Measurements from ENCODE around the gene NPR3.
"Not testable (repeated sequence)": the region's sequence is repeated elsewhere in the genome, so short reads cannot be mapped to it uniquely, and the experiment has no call there.

The NPR3 gene

DNA sequence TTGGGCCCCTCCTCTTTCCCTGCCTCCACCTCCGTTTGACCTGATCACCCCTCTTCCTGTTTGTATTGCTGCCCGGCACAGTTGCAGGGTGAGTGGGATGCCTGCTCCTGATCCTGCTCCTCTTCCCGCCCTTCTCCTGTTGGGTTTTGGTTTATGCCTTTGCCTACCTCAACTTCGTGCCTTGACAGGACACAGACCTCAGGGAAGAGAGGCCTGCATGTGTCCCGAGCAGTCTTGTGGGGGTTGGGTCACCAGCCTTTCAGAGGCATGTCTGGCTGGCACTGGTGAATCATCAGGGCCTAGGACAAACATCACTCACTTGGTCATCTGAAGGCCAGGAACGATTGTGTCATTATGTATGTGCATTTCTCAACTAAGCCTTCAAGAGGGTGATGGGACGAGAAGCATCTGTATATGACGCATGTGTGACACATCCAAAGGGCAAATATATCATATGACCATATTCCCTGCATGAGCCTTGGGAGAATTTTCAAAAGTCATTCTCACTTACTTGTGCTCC lies 56.9 kb downstream of the NPR3 start:
- no peak for DNase-seq (ENCODE audit: low read depth in 2 of 2)

- no peak for DNase-seq (ENCODE audit: low read depth in 2 of 2)
Observed at GRCh38 chr5:32769711-32770110, 58.6 kb downstream of the NPR3 start.

DNA sequence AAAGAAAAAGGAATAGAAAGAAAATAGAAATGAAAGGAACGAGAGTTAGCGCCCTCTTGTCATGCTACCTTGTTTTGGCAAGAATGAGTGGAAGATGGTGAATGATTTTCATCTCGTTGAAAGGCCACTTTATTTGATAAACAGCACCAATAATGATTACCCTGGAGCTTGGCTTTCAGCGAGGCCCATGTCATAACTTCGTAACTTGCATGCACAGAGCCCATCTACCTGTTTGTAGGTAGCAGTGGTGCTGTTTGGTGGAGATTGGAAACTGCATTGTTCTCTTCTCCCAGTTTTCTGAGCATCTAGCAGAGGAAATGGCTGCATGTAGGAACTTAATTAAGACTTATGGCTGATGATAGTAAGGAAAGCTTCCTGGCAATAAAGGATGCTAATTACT lies 59.3 kb downstream of the NPR3 start:
- DNase-seq (ENCODE audit: low read depth in 2 of 2), result no peak

GRCh38 chr5:32771037-32771436 lies 59.9 kb downstream of the NPR3 start:
- DNase-seq (ENCODE audit: low read depth in 2 of 2), result no peak

DNA sequence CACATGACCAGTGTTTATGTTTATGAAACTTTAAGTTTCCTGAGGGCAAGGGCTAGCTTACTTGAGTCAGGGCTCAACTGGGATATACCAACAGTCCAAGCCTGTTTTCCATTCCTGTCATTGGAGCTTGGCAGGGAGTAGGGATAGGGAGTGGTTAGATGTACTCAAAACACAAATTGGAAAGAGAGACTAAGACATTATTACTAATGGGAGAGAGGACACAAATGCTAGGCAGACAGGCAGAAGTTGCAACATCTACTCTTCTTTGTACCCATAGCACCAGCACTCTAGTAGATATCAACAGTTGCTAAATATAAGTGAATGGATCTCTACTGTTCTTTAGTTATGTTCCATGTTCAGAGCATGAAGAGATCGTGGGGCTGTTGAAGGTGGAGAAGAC lies 62.8 kb downstream of the NPR3 start:
- no peak for DNase-seq (ENCODE audit: low read depth in 2 of 2)

DNA sequence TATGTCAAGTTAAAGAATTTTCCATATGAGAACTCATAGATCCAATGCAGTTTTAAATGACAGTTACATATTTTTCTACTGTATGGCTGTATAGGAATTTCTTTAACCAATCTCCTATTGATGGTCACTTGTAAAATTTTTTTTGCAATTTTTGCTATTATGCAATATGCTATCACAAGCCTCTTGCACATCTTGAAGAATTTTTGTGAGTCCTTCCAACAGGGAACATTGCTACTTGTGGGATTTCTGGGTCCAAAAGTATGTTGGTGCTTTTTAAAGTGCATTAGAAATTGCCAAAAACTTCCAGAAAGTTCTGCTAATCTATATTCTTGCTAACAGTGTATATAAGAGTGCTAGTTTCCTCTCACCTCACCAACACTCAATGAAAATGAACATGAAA lies 65.1 kb downstream of the NPR3 start:
- DNase-seq (ENCODE audit: low read depth in 2 of 2), result no peak

DNA sequence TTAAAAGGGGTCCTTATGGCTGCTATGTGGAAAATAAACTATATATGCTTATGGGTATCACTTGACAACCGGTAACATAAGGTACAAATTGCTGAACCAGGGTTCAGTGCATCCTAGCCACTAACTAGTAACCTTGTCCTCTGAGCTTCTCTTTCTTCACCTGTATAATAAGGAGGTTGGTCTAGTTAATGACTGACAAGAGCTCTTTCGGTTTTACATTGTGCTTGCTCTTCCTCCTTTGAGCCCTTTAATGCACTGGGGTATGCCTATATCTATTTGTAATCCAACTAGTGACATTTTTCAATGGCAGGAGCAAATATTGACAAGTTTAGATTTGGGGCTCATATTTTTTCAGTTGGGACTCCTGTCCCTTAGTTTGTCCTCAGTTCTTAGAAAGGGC lies 66.1 kb downstream of the NPR3 start:
- DNase-seq (ENCODE audit: low read depth in 2 of 2), result no peak

- DNase-seq (ENCODE audit: low read depth in 2 of 2), result no peak
Observed at GRCh38 chr5:32777733-32778132, 66.6 kb downstream of the NPR3 start.

DNA sequence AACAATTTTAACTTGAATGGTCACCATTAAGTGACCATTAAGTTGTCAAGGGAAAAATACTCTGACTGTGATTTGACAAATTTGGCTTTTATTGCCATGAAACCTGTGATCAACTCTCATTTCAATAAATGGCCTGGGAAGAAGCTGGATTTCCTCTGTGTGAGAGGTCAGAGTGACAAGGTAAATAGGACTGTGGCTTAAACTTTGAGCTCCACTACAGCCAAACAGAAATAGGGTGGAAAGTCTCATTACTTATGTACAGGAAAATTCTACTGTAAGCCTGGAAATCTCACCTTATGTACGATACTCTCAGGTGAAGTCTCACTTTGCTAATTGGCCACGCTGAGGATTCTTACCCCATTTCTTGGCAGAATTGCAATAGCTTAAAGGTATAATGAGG lies 67.3 kb downstream of the NPR3 start:
- DNase-seq (ENCODE audit: low read depth in 2 of 2), result no peak

GRCh38 chr5:32779754-32780415 lies 68.8 kb downstream of the NPR3 start:
- no peak for DNase-seq (ENCODE audit: low read depth in 2 of 2)

DNA sequence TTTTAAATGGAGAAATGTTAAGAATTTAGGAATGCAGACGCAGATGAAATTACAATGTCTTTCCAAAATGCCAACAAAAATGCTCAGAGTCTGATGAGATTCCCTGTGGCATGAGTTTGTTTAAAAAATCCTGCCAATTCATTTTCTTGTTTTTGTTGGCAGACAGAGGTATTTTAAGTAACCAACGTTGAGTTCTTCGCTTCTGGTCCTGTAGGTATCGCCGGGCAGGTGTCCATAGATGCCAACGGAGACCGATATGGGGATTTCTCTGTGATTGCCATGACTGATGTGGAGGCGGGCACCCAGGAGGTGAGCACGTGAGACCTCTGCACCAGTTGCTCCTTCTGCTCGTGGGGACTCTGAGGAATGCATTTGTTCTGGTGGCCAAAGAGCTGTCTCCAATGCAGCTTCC lies 69.4 kb downstream of the NPR3 start:
- no peak for DNase-seq (ENCODE audit: low read depth in 2 of 2)

DNA sequence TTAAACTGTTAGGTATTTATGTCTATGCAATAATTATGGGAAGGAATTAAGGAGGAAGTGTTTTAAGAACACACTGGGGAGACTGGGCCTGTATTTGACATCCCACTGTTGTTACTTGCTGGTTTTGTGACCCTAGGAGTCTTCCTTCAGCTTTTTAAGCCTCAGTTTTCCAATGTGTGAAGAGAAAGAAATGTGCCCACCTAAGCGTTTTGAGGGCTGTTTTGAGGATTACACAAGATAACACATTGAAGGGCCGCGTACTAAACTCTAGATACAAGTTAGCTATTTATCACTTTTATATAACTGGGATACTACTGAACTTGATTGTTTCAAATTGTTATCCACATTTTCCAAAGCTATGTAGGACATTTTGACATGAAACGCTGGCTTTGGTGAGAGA lies 72.5 kb downstream of the NPR3 start:
- no peak for DNase-seq (ENCODE audit: low read depth in 2 of 2)

DNA sequence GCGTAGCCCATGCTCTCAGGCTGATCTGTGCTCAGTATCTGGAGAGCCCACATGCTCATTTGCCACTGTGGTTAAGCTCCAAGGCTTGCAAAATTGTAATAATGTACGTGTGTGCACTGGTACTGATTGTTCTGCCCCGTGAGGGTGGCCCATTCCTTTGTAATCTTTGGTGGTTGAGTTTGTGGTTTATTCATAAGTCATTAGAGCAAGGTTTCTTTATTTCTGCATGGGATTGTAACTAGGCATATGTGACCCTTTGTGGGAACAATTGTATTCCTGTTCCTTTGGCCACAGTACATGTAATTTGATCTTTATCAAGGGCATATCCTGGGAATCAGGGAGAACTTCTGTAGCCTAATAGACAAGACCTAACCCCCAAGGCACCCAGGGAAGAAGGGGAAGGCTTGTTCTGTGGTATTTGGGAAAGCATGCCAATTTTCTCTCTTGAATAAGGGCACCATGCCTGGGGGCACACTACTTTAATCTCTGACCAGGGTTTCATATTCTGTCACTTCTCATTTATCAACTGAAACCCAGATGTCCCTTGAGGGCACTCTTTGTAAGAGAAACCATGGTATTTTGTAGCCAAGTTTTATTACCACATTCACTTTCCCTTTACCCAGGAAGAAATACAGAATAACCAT lies 74.6 kb downstream of the NPR3 start:
- no peak for DNase-seq (ENCODE audit: low read depth in 2 of 2)

DNA sequence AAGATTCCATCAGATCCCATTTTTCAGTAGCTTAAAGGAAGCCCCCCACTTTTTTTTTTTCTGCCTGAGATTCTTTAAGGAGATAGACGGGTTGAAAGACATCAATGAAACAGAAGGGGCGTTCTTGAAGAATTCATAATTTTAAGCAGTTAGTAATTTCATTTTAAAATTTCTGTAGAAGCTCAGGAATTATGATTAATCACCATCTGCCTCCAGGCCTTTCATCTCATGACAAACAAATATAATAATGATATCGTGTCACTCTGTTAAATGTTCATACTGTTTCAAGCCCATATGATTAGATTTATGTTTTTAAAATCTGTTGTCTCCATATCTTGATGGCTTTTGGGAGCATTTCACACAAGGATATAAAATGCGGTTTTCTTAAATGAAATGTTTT lies 75.2 kb downstream of the NPR3 start:
- DNase-seq (ENCODE audit: low read depth in 2 of 2), result no peak

DNA sequence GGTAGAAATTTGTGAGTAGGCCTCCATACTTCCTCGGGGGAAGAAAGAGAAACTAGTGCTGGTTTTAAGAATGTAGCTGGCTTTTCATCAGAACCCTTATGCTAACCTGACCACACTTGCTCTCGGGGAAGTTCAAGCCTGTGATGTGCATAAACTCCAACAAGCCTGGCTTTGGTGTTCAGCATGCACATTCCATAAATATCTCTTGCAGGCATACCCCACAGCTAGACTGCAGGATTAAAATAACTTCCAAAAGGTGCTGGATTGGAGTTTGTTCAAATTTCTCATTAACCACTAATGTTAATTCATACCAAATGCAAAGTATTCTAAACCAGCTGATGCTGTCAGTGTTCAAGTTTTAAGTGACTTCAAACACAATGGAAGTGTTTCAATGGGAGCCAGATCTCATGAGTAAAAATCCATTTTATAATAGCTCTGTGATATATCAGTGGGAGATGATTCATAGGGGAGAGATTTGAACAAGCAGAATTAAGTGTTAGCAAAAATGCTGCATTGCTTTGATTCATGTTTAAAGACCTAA lies 79.4 kb downstream of the NPR3 start:
- DNase-seq (ENCODE audit: low read depth in 2 of 2), result no peak

DNA sequence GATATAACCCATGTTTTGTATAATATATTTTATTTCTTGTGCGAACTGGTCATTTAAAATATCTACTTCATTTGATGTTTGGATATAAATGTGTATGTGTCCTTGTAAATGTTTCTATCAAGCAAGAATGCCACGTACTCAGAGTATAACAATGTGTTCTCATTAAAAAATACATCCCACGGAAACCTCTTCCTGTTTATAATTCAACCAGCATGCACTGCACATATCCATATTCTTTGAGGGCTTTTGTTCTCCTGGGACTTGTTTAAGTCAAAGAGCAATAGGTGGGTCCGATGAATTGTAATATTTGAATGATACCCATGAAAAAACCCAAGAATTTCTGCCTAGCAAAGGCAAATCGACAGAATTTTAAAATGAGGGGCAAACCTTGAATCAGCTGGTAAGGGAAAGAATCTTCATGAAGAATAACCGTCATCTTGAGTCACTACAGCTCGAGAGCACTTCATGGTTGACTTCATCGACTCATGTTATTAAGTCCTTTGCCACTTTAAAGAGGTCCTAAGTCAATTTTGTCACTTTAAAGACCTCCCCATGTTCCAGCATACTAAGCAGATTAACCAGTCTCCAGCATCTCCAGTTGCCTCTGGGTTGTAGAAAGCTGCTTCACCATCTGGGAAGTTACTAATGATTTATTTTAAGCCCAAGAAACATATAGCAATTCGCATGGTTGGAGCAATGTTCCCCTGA lies 80.6 kb downstream of the NPR3 start:
- no peak for DNase-seq (ENCODE audit: low read depth in 2 of 2)

GRCh38 chr5:32794086-32794485 lies 83.0 kb downstream of the NPR3 start:
- DNase-seq (ENCODE audit: low read depth in 2 of 2), result no peak

DNA sequence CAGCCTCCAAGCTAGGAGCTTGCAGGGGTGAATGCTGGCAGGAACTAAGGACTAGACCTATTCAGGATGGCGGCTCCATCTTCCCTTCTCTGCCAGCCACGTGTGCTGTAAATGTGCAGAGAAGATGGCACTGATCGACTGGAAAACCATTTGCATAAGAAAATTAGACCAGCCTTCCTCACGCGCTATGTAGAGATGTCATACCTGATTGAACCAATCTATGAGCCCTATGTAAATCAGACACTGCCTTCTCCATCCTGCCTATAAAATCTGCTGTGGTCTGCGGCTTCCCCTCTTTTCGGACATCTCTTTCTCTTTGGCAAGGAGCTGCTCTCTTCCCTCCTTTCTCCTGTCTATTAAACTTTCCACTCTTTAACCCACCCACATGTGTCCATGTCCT lies 91.6 kb downstream of the NPR3 start:
- DNase-seq (ENCODE audit: low read depth in 2 of 2), result no peak

DNA sequence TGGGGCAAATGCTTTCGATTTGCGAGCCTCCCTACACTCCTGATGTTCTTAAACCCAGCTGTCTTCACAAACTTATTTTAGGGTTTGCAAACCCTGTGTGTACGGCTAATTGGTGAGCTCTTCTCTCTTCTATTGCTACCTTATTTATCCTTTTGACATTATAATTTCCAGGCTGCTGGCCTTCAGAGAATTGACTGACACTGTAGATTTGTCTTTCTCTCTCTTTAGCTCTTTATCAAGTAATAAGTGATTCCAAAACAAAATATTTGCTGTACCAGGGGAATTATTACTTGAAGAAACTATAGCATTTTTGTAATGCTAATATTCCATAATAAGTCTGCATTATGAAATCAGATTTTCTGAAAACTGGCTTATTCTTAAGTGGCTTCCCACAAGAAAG lies 92.5 kb downstream of the NPR3 start:
- DNase-seq (ENCODE audit: low read depth in 2 of 2), result no peak

GRCh38 chr5:32805462-32805861 lies 94.3 kb downstream of the NPR3 start:
- not testable (repeated sequence) for DNase-seq (ENCODE audit: low read depth in 2 of 2)

DNA sequence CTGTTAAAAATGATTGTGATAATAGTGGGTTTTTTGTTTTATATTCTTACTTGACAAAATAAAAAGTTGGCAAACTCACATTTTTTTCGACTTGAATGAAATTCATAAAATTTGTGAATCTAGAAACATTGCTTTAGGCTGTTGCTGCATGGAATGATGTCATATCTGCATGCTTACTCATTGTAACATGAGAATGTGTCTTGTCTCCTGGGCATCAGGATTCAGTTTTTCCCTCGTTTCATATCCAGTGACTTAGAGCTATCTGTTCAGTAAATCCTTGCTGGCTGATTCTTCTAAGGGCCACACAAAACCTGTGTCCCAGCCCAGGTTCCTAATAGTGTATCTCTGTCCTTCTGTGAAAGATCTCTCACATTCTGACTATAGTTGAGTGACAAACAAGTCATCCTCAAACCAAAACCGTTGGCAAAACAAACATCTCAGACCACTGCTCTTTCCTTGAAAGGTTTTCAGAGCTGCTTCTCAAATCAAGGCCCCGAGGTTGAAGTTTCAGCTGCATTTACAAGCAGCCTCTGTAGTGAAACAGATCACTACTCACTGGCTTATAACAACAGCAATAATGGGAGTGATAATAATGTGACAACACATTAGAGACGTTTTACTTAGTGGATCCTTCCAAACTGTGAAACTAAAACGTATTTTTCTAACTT lies 95.0 kb downstream of the NPR3 start:
- no peak for DNase-seq (ENCODE audit: low read depth in 2 of 2)

DNA sequence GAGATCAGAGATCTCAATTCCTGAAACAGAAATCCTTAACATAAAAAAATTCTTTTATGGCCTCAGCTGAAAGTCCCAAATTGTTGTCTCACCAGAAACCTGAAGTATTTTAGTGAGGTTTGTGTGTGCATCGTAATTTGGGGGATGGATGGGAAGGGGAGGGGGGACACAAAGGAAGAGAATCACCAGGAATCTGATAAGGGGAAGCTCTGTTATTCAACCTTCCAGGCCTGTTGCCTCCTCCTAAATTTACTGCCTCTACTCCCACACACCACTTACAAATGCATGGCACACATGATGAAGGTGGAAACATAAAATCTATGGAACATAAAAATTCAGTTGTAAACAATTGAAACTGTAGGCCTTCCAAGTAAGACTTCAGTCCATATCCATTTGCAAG lies 97.7 kb downstream of the NPR3 start:
- DNase-seq (ENCODE audit: low read depth in 2 of 2), result no peak

Data from stimulated activated CD4-positive, alpha-beta T cell treated with anti-CD3 and anti-CD28 coated beads, Interleukin-1b, Interleukin-23, amount 100 ng/mL, for 1 hour (primary cell).